GM18498 (cell line): Measurements from ENCODE around the gene PIK3C2G.

Experiments
- ATAC-seq: cut with Tn5 transposase; IDR thresholded peaks from one replicate; pipeline ENCODE4 v1.9.1; 2021; ENCODE audit warnings: mild to moderate bottlenecking, moderate library complexity; ENCODE audit not compliant: unreplicated experiment

PIK3C2G gene

DNA sequence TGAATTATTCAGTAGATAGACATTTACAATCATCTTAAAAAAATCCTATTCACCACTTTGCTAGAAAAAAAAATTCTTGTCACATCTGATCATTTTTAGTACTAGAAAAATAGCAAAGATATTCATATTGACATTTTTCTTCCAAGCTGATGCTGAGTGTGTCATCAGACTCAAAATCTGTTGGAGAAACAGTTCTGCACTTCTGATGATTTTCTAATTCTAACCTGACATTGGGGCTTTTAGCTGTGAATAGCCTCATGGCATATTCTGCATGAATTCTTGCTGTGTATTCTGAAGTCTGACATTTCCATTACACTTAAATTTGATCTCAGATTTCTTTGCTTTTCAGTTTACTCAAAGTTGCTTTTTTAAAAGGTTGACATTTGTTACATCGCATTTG is 150.1 kb downstream of the PIK3C2G start:
- no peak for ATAC-seq

DNA sequence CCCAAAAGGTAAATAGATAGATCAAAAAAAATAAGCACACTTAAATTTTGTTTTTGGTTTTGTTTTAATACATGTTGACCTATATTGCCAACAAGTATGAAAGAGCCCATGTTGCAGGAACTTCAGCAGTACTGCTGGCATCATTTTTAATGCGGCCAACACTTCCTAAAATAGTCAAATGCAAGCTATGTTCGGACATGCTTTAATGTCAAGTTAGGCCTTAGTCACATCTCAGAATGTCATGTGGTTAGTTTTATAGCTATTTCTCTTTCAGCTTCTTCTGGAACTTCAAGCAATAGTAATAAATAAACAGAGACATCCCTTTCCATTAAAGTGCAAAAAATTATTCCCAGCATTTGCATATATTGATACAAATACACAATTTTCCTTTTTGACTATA is 153.4 kb downstream of the PIK3C2G start:
- ATAC-seq: no peak

- ATAC-seq: no peak
Measured at GRCh38 chr12:18415227-18415626, 153.9 kb downstream of the PIK3C2G start.

DNA sequence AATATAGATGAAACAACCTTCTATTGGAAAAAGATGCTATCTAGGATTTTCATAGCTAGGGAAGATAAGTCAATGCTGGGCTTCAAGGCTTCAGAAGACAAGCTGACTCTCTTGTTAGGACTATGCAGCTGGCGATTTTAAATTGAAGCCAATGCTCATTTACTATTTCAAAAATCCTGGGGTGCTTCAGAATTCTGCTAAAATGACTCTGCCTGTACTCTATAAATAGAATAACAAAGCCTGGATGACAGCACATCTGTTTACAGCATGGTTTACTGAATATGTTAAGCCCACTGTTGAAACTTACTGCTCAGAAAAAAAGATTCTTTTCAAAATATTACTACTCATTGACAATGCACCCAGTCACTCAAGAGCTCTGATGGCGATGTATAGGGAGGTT is 155.1 kb downstream of the PIK3C2G start:
- ATAC-seq: no peak

GRCh38 chr12:18419311-18419710 is 158.0 kb downstream of the PIK3C2G start:
- ATAC-seq: no peak

DNA sequence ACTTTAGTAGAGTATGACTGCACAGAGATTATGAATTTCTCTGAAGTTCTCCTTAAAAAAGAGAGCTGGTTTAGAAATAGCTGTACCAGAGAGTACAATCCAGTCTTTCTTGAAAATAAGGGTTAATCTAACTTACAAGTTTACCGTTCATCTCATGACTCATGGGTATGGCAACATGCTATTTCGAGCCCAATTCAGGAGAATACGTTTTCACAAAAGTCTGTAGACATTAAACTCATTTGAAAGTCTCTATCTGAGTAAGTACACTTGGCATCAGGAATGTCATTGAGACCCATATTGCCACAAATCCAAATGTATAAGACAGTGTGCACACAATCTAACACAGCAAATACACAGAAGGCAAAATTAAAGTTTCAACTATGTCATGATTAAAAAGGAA is 160.5 kb downstream of the PIK3C2G start:
- ATAC-seq: no peak

DNA sequence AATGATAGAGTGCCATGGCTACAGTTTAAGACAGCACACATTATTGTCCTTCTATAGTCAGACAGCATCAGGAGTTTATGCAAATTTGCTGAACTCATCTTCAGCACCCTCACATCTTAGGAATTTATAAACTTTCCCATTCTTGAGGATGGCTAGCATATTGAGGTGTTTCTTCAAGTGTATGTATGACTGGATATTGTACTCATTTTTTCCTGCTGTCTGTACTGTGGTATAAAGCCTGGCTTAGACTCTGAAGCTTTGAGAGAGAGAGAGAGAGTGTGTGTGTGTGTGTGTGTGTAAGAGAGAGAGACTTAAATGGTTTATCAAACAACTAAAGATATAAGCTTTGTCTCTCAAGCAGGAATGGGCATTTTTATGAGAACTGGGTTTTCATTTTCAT is 161.6 kb downstream of the PIK3C2G start:
- no peak for ATAC-seq

GRCh38 chr12:18424857-18425256 is 163.5 kb downstream of the PIK3C2G start:
- ATAC-seq: no peak

GRCh38 chr12:18427520-18427919 is 166.2 kb downstream of the PIK3C2G start:
- ATAC-seq: no peak

DNA sequence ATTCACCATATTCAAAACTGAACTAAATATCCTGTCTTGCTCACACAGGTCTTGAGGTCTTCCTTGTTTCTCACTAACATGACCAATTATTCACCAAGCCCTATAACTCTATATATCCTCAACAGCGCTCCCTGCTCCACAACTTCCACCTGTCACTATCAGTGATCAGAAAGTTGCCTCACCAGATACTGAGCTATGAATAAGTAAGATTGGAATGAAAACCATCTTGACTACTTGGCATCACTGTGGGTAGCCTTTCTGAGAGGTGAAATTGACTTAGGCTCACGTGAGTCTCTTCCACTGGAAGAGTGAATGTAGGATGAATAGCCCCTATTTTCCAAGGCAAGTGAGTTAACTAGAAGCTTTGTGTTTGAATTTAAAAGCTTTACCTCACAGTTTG is 167.1 kb downstream of the PIK3C2G start:
- ATAC-seq: no peak

- ATAC-seq: no peak
Measured at GRCh38 chr12:18429366-18429765, 168.0 kb downstream of the PIK3C2G start.

DNA sequence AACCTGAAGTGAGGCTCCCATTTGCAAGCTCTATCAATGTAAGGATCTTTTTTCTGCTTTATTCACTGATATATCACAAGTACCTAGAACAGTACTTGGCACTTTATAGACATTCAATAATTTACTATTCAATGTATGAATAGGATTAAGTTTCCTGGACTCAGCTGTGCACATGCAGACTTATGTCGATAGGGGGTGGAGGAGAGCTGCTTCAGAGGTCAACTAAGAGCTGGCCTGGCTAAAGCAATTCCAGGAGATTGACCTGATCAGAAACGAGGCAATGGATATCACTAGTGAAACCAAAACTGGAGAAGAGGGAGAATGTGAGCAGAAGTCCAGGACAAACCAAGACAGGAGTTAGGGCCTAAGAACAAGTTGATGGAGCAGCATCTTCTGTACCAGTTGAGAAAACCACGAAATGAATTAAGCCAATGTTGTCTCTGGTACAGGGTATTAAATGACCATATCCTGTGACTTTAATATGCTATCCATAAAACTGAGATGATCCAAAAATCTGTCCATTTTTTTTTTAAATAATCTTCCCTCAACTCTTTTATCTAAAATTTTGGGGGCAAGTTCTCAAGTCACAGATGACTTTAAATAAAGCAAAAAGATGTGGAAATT is 169.2 kb downstream of the PIK3C2G start:
- ATAC-seq: peak; percentile 68

DNA sequence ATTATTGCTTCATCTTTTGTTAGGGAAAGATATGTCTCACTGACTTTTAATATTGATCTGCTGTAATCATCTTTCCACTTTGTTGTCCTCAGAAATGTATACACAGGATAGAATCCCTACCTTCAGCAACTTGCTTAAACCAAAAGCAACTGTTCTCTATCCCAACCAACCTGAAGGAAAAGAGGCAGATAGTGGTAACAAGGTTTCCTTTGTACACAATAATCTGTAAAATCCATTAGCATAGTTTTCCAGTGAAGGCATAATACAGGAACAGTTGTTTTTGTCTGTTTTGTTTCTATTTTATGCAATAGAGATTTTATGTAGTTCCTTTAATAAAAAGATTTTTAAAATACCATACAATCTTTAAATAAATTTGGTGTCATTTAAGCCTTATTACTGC is 170.5 kb downstream of the PIK3C2G start:
- ATAC-seq: no peak

GRCh38 chr12:18432206-18432605 is 170.9 kb downstream of the PIK3C2G start:
- ATAC-seq: no peak

DNA sequence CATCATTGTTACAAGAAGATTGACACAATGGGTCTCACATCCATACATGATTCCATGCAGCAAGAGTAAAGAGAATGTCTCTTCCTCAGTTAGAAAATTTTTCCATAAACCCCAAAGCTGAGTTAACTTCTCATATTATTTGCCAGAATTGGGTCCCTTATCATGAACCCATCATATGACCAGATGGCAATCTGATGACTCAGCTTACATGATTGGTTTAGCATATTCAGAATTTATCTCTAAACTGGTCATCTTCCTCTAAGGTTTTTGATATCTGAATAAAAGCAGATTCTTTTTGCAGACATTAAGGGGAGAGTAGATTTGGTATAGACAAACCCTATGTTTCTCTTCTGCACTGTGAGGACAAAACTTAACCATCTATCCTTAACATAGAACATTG is 174.9 kb downstream of the PIK3C2G start:
- no peak for ATAC-seq

DNA sequence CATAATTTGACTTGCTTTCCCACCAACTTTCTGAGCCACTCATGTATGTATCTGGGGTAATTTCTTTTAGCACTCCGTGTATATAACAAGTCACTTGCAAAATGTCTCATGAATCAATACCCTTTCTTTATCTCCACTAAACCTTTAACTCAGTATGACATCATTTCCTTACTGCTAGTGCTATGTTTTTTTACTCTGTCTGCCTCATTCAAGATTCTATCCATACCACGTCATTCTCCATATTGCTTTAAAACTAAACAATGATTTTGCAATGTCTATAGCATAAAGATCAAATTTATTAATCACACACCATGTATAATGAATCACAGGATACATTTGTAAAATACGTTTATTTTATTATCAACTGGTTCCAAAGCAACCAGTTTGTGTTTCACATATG is 178.2 kb downstream of the PIK3C2G start:
- ATAC-seq: no peak

GRCh38 chr12:18443768-18444437 is 182.6 kb downstream of the PIK3C2G start:
- no peak for ATAC-seq

DNA sequence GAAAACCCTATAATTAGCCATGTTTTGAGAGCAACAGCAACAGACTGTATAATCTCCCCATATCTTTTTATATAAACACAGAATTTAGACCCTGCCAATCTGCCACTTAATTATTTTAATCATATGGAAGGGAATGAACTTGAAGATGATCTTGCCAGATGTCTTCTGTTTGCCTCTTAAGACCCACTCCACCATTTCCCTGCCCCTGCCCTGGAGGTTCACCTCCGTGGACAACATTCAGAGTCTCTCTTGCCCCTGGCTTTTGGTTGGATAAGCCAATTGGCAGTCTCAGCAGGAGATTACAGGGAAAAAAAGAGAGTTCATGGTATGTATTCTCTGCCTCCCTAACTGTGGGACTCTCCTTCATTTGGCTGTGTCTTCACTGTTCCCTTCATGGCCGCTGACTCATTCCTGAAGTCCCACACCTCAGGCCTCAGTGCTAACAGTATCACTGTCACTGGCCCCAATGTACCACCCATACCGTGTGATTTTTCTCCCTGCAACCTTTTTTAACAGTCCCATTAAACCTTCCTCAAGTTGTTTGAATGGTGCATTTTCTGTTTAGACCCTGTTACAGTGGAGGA is 184.8 kb downstream of the PIK3C2G start:
- ATAC-seq: no peak

GRCh38 chr12:18454330-18454729 is 193.0 kb downstream of the PIK3C2G start:
- no peak for ATAC-seq

- no peak for ATAC-seq
Measured at GRCh38 chr12:18456344-18456743, 195.0 kb downstream of the PIK3C2G start.

DNA sequence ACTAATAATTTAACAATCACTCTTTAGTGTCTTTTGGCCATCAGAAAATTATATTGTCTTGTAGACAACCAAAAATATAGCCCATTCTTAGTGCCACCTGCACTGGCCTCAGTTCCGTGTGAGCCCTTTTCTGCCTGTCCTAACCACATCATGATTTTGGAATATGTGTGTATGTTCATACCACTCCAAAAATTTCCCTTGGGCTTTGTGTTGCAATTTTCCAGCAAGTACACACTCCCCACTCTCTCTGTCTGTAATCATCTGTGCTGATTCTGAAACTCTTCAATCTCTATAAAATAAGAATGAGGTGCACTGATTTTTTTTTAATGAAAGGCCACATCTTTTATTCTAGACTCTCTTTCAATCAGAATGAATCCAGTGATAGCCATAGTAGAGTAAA is 196.0 kb downstream of the PIK3C2G start:
- no peak for ATAC-seq

DNA sequence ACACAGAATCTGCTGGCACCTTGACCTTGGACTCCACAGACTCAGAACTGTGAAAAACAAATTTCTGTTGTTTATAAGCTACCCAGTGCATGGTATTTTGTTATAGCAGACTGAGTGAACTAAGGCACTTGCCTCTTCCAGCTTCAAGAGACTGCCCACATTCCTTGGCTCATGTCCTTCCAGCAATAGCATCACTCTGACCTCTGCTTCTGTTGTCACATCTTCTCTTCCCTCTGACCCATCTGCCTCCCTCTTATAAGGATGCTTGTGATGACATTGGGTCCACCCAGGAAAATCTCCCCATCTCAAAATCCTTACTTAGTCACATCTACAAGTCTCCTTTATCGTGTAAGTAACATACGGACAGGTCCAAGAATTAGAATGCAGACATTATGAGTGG is 200.4 kb downstream of the PIK3C2G start:
- ATAC-seq: no peak

DNA sequence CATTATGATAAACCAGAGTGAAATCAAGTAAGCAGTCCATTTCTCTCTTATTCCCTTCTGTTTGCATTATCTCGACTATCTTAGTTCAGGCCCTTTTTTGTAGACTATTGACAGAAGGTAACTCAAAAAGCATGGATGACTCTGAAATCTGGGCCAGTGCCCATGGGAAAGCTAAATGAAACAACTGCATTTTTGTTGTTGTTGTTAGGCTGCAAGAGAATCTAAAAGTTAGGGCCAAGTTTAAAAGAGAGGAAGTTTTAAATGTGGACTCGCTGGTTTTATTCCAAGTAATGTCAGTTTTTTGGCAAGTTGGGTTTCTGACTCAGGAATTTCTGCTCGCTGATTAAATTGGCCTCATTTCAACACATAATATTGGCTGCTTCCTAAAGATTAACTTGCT is 201.1 kb downstream of the PIK3C2G start:
- no peak for ATAC-seq
